COLO829 (cell line): ENCODE measurements around the gene LGMN.
"Not testable (repeated sequence)": the region's sequence is repeated elsewhere in the genome, so short reads cannot be mapped to it uniquely, and the experiment has no call there.

ENCODE experiments used
- DNase-seq: peaks from one replicate; pipeline ENCODE4 v3.0.0; 2012; ENCODE audit warnings: low spot score

LGMN gene

DNA sequence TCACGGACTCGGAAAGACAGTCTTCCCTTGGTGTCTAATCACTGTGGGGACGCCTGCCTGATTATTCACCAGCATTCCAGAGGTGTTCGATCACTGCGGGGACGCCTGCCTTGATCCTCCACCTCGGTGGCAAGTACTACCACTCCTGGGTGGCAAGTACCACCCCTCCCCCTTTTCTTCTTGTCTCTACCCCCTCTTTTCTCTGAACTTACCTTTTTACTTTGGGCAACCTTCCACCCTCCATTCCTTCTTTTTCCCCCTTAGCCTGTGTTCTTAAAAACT lies 12.0 kb upstream of the LGMN start:
- no peak for DNase-seq

DNA sequence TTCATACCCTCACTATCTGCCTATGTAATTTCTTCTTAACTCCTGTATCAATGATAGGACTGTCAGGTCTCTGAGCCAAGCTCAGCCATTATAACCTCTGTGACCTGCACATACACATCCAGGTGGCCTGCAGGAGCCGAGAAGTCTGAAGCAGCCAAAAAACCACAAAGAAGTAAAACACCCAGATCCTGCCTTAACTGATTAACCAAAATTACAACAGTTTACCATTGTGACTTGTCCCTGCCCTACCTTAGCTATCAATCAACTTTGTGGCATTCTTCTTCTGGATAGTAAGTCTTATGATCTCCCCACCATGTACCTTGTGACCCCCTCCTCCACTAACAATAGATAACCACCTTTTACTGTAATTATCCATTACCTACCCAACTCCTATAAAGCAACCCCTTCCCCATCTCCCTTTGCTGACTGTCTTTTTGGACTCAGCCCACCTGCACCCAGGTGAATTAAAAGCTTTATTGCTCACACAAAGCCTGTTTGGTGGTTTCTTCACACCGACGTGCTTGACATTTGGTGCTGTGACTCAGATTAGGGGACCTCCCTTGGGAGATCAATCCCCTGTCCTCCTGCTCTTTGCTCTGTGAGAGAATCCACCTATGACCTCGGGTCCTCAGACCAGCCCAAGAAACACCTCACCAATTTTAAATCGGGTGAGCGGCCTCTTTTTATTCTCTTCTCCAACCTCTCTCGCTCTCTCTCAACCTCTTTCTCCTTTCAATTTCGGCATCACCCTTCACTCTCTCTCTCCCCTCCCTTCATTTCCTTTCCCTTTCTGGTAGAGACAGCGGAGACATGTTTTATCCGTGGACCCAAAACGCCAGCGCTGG lies 11.5 kb upstream of the LGMN start:
- no peak for DNase-seq

- DNase-seq: peak; percentile 21
These were observed 10.9 kb upstream of the LGMN start for GRCh38 chr14:92759300-92759678.

DNA sequence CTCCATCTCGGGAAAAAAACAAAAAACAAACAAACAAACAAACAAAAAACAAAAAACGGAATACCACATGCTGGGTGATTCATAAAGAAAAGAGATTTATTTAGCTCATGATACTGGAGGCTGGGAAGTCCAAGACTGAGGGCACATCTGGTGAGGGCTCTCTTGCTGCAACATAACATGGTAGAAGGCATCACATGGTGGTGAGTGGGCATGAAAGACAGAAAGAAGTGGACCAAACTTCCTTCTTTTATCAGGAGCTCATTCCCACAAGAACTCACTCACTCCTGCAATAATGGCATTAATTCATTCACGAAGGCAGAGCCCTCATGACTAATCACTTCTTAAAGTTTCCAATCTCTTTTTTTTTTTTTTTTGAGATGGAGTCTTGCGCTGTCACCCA lies 8.0 kb upstream of the LGMN start:
- no peak for DNase-seq

DNA sequence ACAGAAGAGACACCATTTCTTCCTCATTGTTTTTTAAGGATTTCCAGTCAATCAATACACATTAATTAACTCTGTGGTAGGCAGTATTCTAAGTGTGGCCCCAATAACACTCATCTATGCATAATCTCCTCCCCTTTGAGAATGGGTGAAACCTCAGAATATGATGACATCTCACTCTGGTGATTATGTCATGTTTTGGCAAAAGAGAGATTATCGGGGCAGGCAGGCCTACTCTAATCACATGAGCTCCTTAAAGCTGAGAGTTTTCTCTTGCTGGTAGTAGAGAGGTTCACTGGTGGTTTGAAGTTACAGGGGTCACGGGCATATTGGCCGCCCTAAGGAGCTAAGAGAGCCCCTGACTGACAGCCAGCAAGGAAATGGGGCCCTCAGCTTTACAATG lies 7.1 kb upstream of the LGMN start:
- no peak for DNase-seq

GRCh38 chr14:92754966-92755365 lies 6.5 kb upstream of the LGMN start:
- DNase-seq: no peak

DNA sequence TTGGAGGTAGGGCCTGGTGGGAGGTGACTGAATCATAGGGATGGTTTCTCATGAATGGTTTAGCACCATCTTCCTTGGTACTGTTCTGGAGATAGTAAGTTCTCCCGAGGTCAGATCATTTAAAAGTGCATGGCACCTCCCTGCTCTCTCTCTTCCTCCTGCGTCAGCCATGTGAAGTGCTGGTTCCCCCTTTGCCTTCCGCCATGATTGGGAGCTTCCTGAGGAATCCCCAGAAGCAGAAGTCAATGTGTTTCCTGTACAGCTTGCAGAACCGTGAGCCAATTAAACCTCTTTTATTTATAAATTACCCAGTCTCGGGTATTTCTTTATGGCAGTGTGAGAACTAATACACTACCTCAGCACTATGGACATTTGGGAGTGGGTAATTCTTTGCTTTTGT lies 4.8 kb upstream of the LGMN start:
- DNase-seq: no peak

- no peak for DNase-seq
These were observed 3.4 kb upstream of the LGMN start for GRCh38 chr14:92751819-92752218.

DNA sequence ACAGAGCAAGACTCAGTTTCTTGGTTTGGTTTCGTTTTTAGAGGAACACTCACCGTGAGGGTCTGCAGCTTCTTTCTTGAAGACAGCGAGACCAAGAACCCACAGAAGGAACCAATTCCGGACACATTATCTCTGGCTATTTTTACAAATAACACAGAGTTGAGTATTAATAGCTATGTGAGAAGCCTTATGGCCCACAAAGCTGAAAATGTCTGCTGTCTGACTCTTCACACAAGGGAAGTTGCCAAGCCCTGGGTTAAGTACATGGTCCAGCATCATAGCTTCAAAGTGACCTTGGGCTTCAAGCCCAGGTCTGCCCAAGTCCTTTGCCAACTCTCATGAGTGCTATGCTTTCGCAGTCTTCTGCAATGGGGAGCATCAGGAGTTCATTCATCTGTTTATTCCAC lies 2.6 kb upstream of the LGMN start:
- DNase-seq: no peak

DNA sequence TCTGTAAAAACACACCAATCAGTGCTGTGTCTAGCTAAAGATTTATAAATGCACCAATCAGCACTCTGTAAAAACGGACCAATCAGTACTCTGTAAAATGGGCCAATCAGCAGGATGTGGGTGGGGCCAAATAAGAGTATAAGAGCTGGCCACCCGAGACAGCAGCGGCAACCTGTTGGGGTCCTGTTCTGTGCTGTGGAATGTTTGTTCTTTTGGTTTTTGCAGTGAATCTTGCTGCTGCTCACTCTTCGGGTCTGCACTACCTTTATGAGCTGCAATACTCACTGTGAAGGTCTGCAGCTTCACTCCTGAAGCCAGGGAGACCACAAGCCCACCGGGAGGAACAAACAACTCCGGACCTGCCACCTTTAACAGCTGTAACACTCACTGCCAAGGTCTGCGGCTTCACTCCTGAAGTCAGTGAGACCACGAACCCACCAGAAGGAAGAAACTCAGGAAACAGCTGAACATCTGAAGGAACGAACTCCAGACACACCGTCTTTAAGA lies 1.8 kb upstream of the LGMN start:
- DNase-seq: not testable (repeated sequence)

GRCh38 chr14:92747701-92748258 lies 647 bp downstream of the LGMN start:
- DNase-seq: peak; percentile 10

GRCh38 chr14:92744198-92744597 lies 4.2 kb downstream of the LGMN start:
- no peak for DNase-seq

GRCh38 chr14:92740440-92740839 lies 8.0 kb downstream of the LGMN start:
- no peak for DNase-seq

DNA sequence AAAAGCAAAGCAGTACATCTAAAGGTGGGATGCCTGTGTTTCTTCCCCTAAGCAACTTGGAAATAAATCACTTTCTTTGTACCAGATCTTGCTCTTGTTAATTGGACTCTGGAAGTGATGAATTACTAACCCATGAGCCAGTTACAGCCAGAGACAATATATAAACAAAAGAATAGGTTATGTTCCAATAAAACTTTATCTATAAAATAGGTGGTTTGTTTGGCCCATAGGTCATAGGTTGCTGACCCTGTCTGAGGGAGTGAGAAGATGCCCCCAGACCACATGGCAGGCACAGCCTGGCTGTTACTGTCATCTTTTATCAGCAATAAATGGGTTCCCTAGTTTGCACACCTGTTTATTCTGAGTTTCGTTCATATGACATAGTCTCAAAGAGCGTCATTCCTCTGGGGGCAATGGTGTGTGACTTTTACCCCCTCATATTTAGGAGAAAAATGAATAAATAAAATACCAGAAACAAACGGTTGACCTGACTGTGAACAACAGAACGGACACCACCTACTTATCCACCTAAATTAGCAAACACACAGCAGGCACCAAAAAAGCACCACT lies 10.7 kb downstream of the LGMN start:
- no peak for DNase-seq

DNA sequence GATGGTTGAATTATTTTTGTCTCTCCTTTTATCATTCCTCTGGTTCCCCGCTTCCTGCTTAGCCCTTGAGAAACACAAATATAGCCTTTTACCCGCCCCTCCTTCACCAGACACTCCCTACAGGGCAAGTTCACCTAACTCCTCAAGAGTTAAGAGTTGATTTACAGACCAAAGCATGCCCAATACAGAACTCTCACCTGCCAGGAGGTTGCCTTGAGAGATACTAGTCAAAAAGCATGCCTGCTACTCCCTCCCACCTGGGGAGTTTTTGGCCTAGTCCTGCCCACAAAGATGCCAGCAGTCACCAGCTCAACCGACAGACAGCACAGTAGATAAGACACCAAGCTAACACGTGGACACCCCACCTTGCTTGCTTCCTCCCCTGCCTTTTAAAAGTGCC lies 11.2 kb downstream of the LGMN start:
- DNase-seq: no peak

DNA sequence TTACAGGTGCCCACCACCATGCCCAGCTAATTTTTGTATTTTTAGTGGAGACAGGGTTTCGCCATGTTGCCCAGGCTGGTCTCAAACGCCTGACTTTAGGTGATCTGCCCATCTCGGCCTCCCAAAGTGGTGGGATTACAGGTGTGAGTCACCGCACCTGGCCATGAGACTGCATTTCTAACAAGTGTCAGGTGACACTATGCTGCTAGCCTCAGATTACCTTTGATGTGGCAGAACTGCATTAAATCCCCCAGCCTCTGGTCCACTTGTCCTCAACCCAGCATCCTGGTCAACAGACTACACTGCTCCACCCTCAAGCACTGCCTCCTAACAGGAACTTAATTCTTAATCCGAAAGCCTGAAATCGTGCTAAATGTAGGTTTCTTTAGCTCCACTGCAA lies 13.1 kb downstream of the LGMN start:
- no peak for DNase-seq

- DNase-seq: no peak
These were observed 13.8 kb downstream of the LGMN start for GRCh38 chr14:92734618-92735017.

DNA sequence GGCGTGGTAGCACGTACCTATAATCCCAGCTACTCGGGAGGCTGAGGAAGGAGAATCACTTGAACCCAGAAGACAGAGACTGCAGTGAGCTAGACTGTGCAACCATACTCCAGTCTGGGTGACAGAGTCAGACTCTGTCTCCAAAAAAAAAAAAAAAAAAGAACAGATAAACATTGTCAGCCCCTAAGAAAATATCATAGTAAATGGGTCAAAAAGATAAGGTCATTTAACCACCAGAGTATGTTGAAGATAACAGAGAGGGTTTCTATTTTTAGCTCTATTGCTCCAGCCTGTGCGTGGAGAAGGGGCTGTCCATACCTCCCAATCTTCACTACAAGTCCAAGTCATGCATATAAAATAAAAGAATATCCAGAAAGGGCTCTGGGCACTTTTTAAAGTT lies 15.4 kb downstream of the LGMN start:
- no peak for DNase-seq

DNA sequence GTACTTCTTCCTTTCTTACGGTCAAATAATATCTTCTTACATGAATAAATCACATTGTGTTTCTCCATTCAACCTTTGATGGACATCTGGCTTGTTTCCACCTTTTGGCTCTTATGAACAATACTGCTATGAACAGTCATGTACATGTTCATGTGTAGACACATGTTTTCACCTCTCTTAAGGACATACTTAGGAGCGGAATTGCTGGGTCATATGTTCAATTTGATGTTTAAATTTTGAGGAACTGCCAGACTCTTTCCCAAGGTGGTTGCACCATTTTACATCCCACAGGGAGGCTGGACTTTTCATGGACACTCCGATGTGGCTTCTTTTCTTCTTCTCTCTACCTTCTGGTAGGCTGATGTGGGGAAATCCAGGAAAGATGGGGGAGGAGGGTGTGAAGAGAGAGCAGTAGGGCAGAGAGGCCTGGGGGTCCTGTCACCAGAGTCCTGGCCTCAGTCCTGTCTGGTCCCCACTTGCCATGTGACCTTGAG lies 16.8 kb downstream of the LGMN start:
- no peak for DNase-seq

- no peak for DNase-seq
These were observed 18.6 kb downstream of the LGMN start for GRCh38 chr14:92729634-92730358.

DNA sequence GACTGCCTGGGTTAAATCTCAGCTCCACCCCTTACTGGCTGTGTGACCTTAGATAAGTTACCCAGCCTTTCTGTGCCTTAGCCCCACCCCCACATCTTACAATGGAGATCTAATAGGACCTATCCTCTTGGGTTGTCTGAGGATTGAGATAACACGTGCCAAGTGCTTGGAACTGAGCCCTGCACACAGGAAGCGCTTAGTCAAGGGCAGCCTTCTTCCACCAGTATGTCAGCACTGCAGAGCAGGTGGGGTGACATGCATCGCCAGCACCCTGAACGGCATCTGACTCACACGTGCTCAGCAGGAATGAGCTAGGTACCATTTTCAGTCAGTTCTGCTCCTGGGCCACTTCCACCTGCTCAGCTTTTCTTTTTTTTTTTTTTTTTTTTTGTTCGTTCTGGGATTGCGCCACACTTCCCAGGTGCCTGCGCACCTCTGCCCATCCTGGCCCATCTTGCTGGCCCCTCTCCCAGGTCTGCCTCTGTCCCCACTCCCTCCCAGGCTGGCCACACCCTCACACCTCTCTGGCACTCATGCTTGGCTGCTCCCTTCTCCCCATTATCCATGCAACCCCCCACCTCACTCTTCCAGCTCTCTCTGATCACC lies 19.6 kb downstream of the LGMN start:
- DNase-seq: no peak

- no peak for DNase-seq
These were observed 21.5 kb downstream of the LGMN start for GRCh38 chr14:92726933-92727262.
